Smooth muscle cell (in vitro differentiated cells): ENCODE measurements around the gene NOCT. TPM values are rescaled to one million over a fixed set of nuclear protein-coding genes. Genes with fewer than 3 reads are reported as not detected.
A peak's percentile ranks its signal among the peaks of the same experiment; 100 is the strongest.

Experiments used
- DNase-seq: peaks from one replicate; lab custom pipeline; 2025; ENCODE audit not compliant: unreplicated experiment; lab: John Stamatoyannopoulos, UW
- H2AFZ ChIP-seq: fragments of 200-600 bp; sonication (generic); 2 replicates; pipeline ENCODE4 v1.6.0; 2016; ENCODE audit warnings: antibody characterized with exemption, low read depth, mild to moderate bottlenecking
- H3F3A ChIP-seq: fragments of 200-600 bp; sonication (generic); 2 replicates; pipeline ENCODE4 v1.6.0; 2017; ENCODE audit warnings: antibody characterized with exemption, low read depth
- H3K27ac ChIP-seq: fragments of 200-600 bp; sonication (generic); 2 replicates; pipeline ENCODE4 v1.5.1; 2016; ENCODE audit warnings: low read depth, mild to moderate bottlenecking
- H3K27me3 ChIP-seq: fragments of 200-600 bp; sonication (generic); 2 replicates; pipeline ENCODE4 v1.6.1; 2016; ENCODE audit warnings: low read depth, mild to moderate bottlenecking
- H3K36me3 ChIP-seq: fragments of 200-600 bp; sonication (generic); 2 replicates; pipeline ENCODE4 v1.5.1; 2016; ENCODE audit warnings: low read depth
- H3K4me1 ChIP-seq: fragments of 200-600 bp; sonication (generic); 2 replicates; pipeline ENCODE4 v1.5.1; 2016; ENCODE audit warnings: low read depth
- H3K4me2 ChIP-seq: fragments of 200-600 bp; sonication (generic); 2 replicates; pipeline ENCODE4 v1.6.0; 2016; ENCODE audit warnings: mild to moderate bottlenecking
- H3K4me3 ChIP-seq: fragments of 200-600 bp; sonication (generic); 2 replicates; pipeline ENCODE4 v1.5.1; 2016; ENCODE audit warnings: mild to moderate bottlenecking
- H3K79me2 ChIP-seq: fragments of 200-600 bp; sonication (generic); 2 replicates; pipeline ENCODE4 v1.6.0; 2016; ENCODE audit warnings: low read depth, mild to moderate bottlenecking
- H3K9ac ChIP-seq: fragments of 200-600 bp; sonication (generic); 2 replicates; pipeline ENCODE4 v1.6.0; 2016; ENCODE audit warnings: low read depth
- H3K9me3 ChIP-seq: fragments of 200-600 bp; sonication (generic); replicated peaks from 2 replicates; pipeline ENCODE4 v1.5.1; 2016; ENCODE audit warnings: low read depth
- H4K20me1 ChIP-seq: fragments of 200-600 bp; sonication (generic); 2 replicates; pipeline ENCODE4 v1.6.0; 2016; ENCODE audit warnings: low read depth
- CTCF ChIP-seq: fragments of 200-600 bp; sonication (generic); IDR thresholded peaks from 2 replicates; pipeline ENCODE4 v1.5.1; 2017; ENCODE audit warnings: borderline replicate concordance, mild to moderate bottlenecking, antibody characterized with exemption; ENCODE audit not compliant: insufficient read depth, poor library complexity, severe bottlenecking
- WGBS: methylation state at CpG from one replicate; pipeline ENCODE4 v1.1.7; 2016; ENCODE audit warnings: low lambda C conversion rate; 5-methylcytosine and 5-hydroxymethylcytosine counted together
- polyA plus RNA-seq: library from polyadenylated mRNA; unstranded; fragments of >200 nt; fragmentation: Nextera tagmentation; extraction: Ambion mirVana; gene quantifications from 2 replicates; pipeline ENCODE4 v1.2.1, GENCODE V29; 2016
- small RNA-seq: library from RNA; depleted of rRNA; stranded (forward); fragments of <200 nt; gene quantifications from one replicate; pipeline ENCODE3, GENCODE V24; 2014
- total RNA-seq: library from RNA; depleted of rRNA; stranded (reverse); fragments of >200 nt; gene quantifications from 2 replicates; pipeline ENCODE4 v1.2.3, GENCODE V29; 2014

The NOCT gene
- total and polyA plus RNA-seq, 2 experiments from 2014 or later: 6.7 to 33.4 TPM

DNA sequence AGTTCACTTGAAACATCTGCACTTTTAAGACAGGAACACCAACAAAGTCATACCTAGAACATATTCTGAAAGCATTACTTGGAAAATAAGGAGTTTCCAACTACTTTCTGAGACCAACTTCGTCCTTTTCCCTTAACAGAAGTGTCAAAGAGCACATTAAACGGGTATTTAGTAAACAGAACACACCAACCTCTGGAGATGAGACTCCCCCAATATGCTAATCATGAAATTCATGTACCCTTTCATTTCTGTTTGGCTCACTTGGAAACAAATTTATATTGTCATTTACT is 69.2 kb downstream of the NOCT start:
- H3K79me2 ChIP-seq: peaks cover 30% of the 10 kb centered on the region
- no peak for DNase-seq
- WGBS: 3% methylated on average over 2 of the region's 2 CpGs
- no peaks in the 10 kb centered on the region for H3K27me3 ChIP-seq
- H3K4me3 ChIP-seq: peak overlapping the region; percentile 75
- H4K20me1 ChIP-seq: peaks cover 27% of the 10 kb centered on the region
- no peak for TF ChIP-seq CTCF
- H3K4me1 ChIP-seq: peaks cover 13% of the 10 kb centered on the region
- H3K9ac ChIP-seq: peak overlapping the region; percentile 54
- H2AFZ ChIP-seq: peak overlapping the region; percentile 56
- peak overlapping the region; percentile 98 for H3K4me2 ChIP-seq
- no peaks in the 10 kb centered on the region for H3K9me3 ChIP-seq
- peaks cover 18% of the 10 kb centered on the region for H3F3A ChIP-seq
- no peaks in the 10 kb centered on the region for H3K36me3 ChIP-seq
- H3K27ac ChIP-seq: peak overlapping the region; percentile 91

DNA sequence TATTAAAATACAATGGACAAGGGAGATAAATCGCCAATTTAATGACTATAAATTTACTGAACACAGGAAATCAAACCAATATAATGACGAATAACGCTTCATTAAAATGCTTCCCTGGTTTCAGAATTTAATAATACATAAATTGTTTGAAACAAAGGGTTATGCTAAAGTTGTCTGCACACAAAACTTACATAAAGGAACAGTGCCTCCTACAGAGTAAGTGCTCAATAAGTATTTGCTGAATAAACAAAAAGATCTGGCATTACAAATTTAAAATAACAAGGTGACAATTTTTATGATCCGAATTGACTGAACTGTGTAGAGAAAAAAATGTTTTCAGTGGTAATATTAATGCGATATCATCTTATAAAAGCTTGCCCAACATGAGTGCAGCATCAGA is 69.6 kb downstream of the NOCT start:
- no peaks in the 10 kb centered on the region for H3K36me3 ChIP-seq
- peaks cover 24% of the 10 kb centered on the region for H4K20me1 ChIP-seq
- peak overlapping the region; percentile 56 for H2AFZ ChIP-seq
- H3F3A ChIP-seq: peaks cover 18% of the 10 kb centered on the region
- H3K27me3 ChIP-seq: no peaks in the 10 kb centered on the region
- no peak for DNase-seq
- peaks cover 13% of the 10 kb centered on the region for H3K4me1 ChIP-seq
- H3K9ac ChIP-seq: peak overlapping the region; percentile 54
- peak overlapping the region; percentile 75 for H3K4me3 ChIP-seq
- no peaks in the 10 kb centered on the region for H3K9me3 ChIP-seq
- peak overlapping the region; percentile 98 for H3K4me2 ChIP-seq
- H3K27ac ChIP-seq: peak overlapping the region; percentile 91
- H3K79me2 ChIP-seq: peaks cover 26% of the 10 kb centered on the region
- TF ChIP-seq CTCF: peak; percentile 22
- WGBS: 52% methylated on average over 5 of the region's 5 CpGs

DNA sequence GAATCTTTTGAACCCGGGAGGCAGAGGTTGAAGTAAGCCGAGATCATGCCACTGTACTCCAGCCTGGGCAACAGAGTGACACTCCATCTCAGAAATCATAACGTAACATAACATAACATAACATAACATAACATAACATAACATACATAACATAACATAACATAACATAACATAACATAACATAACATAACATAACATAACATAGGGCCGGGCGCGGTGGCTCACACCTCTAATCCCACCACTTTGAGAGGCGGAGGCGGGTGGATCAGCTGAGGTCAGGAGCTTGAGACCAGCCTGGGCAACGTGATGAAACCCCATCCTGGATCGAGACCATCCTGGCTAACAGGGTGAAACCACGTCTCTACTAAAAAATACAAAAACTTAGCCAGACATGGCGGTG is 76.7 kb downstream of the NOCT start:
- no peaks in the 10 kb centered on the region for H4K20me1 ChIP-seq
- H3K9me3 ChIP-seq: no peaks in the 10 kb centered on the region
- H3K79me2 ChIP-seq: no peaks in the 10 kb centered on the region
- H3K4me3 ChIP-seq: no peak overlapping the region
- H3F3A ChIP-seq: no peaks in the 10 kb centered on the region
- no peak for TF ChIP-seq CTCF
- no peaks in the 10 kb centered on the region for H3K4me1 ChIP-seq
- DNase-seq: no peak
- 90% methylated on average over 12 of the region's 12 CpGs for WGBS
- H3K36me3 ChIP-seq: no peaks in the 10 kb centered on the region
- no peak overlapping the region for H3K4me2 ChIP-seq
- H3K27ac ChIP-seq: no peak overlapping the region
- H3K27me3 ChIP-seq: no peaks in the 10 kb centered on the region
- no peak overlapping the region for H2AFZ ChIP-seq
- no peak overlapping the region for H3K9ac ChIP-seq

Small RNAs within 50 kb of the gene (small RNA-seq; reads per million reads assigned to genes)
- 0.11 reads per million for gene RNU6-531P

Other genes with a start within 250 kb of the NOCT start
- gene ELF2, start 161.4 kb downstream of the NOCT start, total RNA-seq: 37.2 and 39.8 TPM in 2 replicates
- 24.2 and 26.1 TPM in 2 replicates for gene ELF2, start 161.4 kb downstream of the NOCT start, polyA plus RNA-seq